ENCODE data around the gene CNKSR1. TPM values are rescaled to one million over a fixed set of nuclear protein-coding genes. Genes with fewer than 3 reads are reported as not detected.

Gene CNKSR1, protein sequence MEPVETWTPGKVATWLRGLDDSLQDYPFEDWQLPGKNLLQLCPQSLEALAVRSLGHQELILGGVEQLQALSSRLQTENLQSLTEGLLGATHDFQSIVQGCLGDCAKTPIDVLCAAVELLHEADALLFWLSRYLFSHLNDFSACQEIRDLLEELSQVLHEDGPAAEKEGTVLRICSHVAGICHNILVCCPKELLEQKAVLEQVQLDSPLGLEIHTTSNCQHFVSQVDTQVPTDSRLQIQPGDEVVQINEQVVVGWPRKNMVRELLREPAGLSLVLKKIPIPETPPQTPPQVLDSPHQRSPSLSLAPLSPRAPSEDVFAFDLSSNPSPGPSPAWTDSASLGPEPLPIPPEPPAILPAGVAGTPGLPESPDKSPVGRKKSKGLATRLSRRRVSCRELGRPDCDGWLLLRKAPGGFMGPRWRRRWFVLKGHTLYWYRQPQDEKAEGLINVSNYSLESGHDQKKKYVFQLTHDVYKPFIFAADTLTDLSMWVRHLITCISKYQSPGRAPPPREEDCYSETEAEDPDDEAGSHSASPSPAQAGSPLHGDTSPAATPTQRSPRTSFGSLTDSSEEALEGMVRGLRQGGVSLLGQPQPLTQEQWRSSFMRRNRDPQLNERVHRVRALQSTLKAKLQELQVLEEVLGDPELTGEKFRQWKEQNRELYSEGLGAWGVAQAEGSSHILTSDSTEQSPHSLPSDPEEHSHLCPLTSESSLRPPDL
- 10 to 100 TPM; 30.0 to 47.7 TPM for total RNA-seq

DNA sequence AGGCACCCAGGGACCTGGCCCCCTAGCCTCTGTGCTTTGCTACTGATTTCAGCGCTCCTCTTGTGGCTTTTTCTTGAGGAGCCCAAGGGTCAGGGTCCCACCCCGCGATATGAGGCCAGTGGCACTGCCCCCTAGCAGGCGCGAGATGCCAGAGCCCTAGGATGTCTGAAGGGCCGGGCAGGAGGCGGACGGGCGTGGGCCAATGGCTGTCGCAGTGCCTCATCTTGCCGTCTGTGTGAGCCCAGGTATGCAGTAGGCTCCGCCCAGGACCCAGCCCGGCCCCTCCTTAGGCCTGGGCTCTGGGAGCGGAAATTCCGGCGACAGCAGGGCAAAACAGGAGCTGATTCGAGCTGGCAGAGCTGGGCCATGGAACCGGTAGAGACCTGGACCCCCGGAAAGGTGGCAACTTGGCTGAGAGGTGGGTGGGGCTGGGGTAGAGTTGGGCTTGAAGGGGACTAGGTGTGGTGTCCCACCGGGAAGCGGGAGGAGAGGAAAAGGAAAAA is at the start of gene CNKSR1:
TSS of gene CNKSR1 (plus strand) at position 310 of the 503 bp plus-strand sequence. CDS start at position 367, 57 bp downstream.
- Histone ChIP-seq H3K4me3 (peak within 1 kb of the TSS; percentile 21 to 48), H3K27me3 (no peaks in the 10 kb centered on the region), H3K36me3 (replicated peaks in 1 of 2; ENCODE audit: insufficient read depth in 1 of 2, low read depth in 2 of 2) (peaks cover 0 to 8% of the 10 kb centered on the region in 2 donors), H3K4me1 (peaks cover 15% of the 10 kb centered on the region), H3K27ac (peak within 1 kb of the TSS; percentile 40 to 79 (median 76)), H3K9me3 (no peaks in the 10 kb centered on the region)
- DNase-seq (peak; percentile 87 to 93 (median 92)), ATAC-seq (peak; percentile 99)
- WGBS, 2 donors, result 14 to 23% methylated on average over 8 to 18 of the region's 21 CpGs
- intact Hi-C loops (cut with DNase I), result no loop called here
- TF ChIP-seq, protein P1, sequence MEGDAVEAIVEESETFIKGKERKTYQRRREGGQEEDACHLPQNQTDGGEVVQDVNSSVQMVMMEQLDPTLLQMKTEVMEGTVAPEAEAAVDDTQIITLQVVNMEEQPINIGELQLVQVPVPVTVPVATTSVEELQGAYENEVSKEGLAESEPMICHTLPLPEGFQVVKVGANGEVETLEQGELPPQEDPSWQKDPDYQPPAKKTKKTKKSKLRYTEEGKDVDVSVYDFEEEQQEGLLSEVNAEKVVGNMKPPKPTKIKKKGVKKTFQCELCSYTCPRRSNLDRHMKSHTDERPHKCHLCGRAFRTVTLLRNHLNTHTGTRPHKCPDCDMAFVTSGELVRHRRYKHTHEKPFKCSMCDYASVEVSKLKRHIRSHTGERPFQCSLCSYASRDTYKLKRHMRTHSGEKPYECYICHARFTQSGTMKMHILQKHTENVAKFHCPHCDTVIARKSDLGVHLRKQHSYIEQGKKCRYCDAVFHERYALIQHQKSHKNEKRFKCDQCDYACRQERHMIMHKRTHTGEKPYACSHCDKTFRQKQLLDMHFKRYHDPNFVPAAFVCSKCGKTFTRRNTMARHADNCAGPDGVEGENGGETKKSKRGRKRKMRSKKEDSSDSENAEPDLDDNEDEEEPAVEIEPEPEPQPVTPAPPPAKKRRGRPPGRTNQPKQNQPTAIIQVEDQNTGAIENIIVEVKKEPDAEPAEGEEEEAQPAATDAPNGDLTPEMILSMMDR (IDR thresholded peaks at IDR 0.05), result peak in 6 of 7 experiments; percentile 7 to 46 (median 37)
- peak; percentile 26 to 88 (median 80) for TF ChIP-seq POLR2A (IDR thresholded peaks at IDR 0.05)

DNA sequence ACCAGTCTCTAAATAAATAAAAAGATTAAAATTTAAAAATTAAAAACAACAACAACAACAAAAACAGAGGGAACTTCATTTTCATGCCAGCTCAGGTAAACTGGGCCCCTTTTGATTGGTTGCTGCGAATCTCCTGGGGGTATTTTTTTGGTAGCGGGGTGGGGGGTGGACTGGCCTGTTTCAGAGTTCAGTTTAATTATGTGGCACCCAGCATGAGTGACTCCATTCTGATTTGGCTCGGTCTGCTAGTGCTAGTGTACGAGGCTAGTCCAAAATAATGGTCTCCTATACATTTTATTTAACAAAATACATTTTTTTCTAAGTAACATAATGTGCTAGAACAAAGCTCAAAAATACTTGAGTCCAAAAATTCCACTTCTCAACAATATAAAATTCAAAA is 47.5 kb upstream of the CNKSR1 start:
- no peak for DNase-seq
- Histone ChIP-seq H3K4me3 (no peak overlapping the region), H3K27me3 (no peaks in the 10 kb centered on the region), H3K36me3 (replicated peaks in 1 of 2; ENCODE audit: insufficient read depth in 1 of 2, low read depth in 2 of 2) (no peaks in the 10 kb centered on the region), H3K27ac (no peak overlapping the region), H3K9me3 (no peaks in the 10 kb centered on the region), H3K4me1 (peaks cover 37% of the 10 kb centered on the region)
- WGBS, 2 donors, result 90 to 91% methylated on average over 4 of the region's 4 CpGs
- intact Hi-C loops (cut with DNase I), result no loop called here
- TF ChIP-seq POLR2A (IDR thresholded peaks at IDR 0.05), result no peak
- TF ChIP-seq, protein P1 (IDR thresholded peaks at IDR 0.05), result no peak
- no peak for ATAC-seq

DNA sequence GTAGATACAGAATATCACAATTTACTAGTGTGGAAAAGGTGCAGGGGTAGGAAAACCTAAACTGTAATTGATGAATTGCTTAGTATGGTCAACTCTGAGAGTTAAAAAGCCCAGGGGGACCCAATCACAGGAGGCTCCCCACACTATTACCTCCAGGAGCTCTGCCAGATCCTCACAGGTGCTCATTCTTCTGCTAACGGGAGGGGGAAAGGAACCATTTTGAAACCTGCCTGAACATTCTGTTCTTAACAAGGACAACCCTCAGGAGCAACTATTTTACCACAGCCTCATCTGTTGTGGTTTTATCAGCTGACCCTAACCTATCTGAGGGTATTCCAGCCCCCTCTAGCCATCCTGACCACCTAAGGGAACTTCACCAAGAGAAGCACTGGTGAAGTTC is 46.6 kb upstream of the CNKSR1 start:
- no peak for DNase-seq
- intact Hi-C loops (cut with DNase I), result no loop called here
- H3K4me1 ChIP-seq, result peaks cover 28% of the 10 kb centered on the region
- no peak for ATAC-seq
- no peaks in the 10 kb centered on the region for H3K9me3 ChIP-seq
- H3K27ac ChIP-seq, result no peak overlapping the region
- H3K36me3 ChIP-seq (replicated peaks in 1 of 2; ENCODE audit: insufficient read depth in 1 of 2, low read depth in 2 of 2), result no peaks in the 10 kb centered on the region
- WGBS, 2 donors, result 9 to 28% methylated on average over 1 of the region's 1 CpG
- no peak overlapping the region for H3K4me3 ChIP-seq
- H3K27me3 ChIP-seq, result no peaks in the 10 kb centered on the region
- no peak for TF ChIP-seq POLR2A (IDR thresholded peaks at IDR 0.05)
- TF ChIP-seq, protein P1 (IDR thresholded peaks at IDR 0.05), result no peak

DNA sequence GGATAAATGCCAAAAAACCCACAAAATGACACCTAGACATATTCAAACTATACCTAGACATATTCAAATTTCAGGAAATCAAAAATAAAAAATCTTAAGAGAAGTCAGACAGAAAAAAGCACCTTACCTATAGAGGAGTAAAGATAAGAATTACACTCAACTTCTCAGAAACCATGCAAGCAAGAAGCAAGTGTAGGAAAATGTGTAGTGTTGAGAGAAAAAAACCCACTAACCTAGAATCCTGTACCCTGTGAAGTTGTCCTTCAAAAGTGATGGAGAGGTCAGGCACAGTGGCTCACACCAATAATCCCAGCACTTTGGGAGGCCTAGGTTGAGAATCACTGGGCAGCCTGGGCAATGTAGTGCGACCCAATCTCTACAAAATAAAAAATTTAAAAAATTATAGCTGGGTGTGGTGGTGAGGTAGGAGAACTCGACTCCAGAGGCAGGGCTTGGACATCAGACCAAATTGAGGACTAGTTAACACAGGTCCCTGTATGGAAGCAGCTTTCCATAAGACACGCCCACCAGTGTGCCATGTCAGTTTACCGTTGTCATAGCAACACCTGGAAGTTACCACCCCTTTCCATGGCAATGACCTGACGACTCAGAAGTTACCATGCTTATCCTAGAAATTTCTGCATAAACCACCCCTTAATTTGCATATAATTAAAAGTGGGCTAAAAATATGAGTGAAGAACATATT is 45.0 kb upstream of the CNKSR1 start:
- Histone ChIP-seq H3K9me3 (no peaks in the 10 kb centered on the region), H3K36me3 (replicated peaks in 1 of 2; ENCODE audit: insufficient read depth in 1 of 2, low read depth in 2 of 2) (no peaks in the 10 kb centered on the region), H3K4me1 (peaks cover 12% of the 10 kb centered on the region), H3K27ac (no peak overlapping the region), H3K27me3 (no peaks in the 10 kb centered on the region), H3K4me3 (no peak overlapping the region)
- intact Hi-C loops (cut with DNase I), result no loop called here
- no peak for TF ChIP-seq POLR2A (IDR thresholded peaks at IDR 0.05)
- TF ChIP-seq, protein P1 (IDR thresholded peaks at IDR 0.05), result no peak
- no peak for ATAC-seq
- DNase-seq, result peak in 1 of 4 donors; percentile 8
- 79 to 92% methylated on average over 5 of the region's 5 CpGs for WGBS, 2 donors
